Measurements from ENCODE around the gene TES. TPM values are rescaled to one million over a fixed set of nuclear protein-coding genes. Genes with fewer than 3 reads are reported as not detected.

TES gene
- total RNA-seq, 1 experiment from 2014 or later = 28.2 TPM

- no peak overlapping the region for H3K4me3 Mint-ChIP-seq
- Histone ChIP-seq H4K5ac (ENCODE audit: insufficient read length, low read depth, low read length) (no peak overlapping the region), H3K4me2 (ENCODE audit: insufficient read depth, insufficient read length, low read length) (no peak overlapping the region), H3K79me2 (ENCODE audit: insufficient read depth, low read length) (no peaks in the 10 kb centered on the region), H3K27ac (ENCODE audit: insufficient read length, low read depth, low read length) (no peak overlapping the region), H3K14ac (ENCODE audit: insufficient read depth, low read length) (no peak overlapping the region), H2AFZ (ENCODE audit: low read length) (no peak overlapping the region), H2BK12ac (ENCODE audit: insufficient read length, low read depth, low read length) (no peak overlapping the region), H4K20me1 (ENCODE audit: control insufficient read depth, insufficient read depth, insufficient read length) (no peaks in the 10 kb centered on the region), H2BK20ac (ENCODE audit: low read depth, low read length, poor library complexity, severe bottlenecking) (no peak overlapping the region), H4K8ac (replicated peaks; ENCODE audit: insufficient read length, low read depth, low read length) (no peak overlapping the region), H3K79me1 (ENCODE audit: insufficient read depth, low read depth, low read length, poor library complexity, severe bottlenecking) (no peaks in the 10 kb centered on the region), H3K4me1 (ENCODE audit: insufficient read depth, low read length) (peaks cover 4% of the 10 kb centered on the region; the same call in 1 of the 2 replicates), H3K27me3 (ENCODE audit: insufficient read depth, low read length) (no peaks in the 10 kb centered on the region), H3K18ac (ENCODE audit: insufficient read length, low read depth, low read length) (no peak overlapping the region), H2AK5ac (ENCODE audit: insufficient read length, low read length) (no peak overlapping the region), H3T11ph (ENCODE audit: low read length) (no peak overlapping the region), H3K4ac (ENCODE audit: low read depth, low read length) (no peak overlapping the region), H3K9ac (ENCODE audit: extremely low read depth, insufficient read length, low read length) (no peak overlapping the region), H3K56ac (ENCODE audit: insufficient read length, low read depth, low read length) (no peak overlapping the region), H3K9me3 (ENCODE audit: control insufficient read depth, low read depth, low read length) (peaks cover 5% of the 10 kb centered on the region), H2BK15ac (ENCODE audit: low read depth, low read length) (no peak overlapping the region), H2BK5ac (ENCODE audit: insufficient read length, low read length) (no peak overlapping the region), H3K23me2 (ENCODE audit: insufficient read length, low read depth, low read length, poor library complexity, severe bottlenecking) (no peaks in the 10 kb centered on the region), H2BK120ac (ENCODE audit: low read depth, low read length, poor library complexity, severe bottlenecking) (no peak overlapping the region), H3K23ac (ENCODE audit: insufficient read length, low read depth, low read length) (no peak overlapping the region), H4K91ac (ENCODE audit: insufficient read length, low read depth, low read length) (no peak overlapping the region)
- peaks cover 9 to 14% of the 10 kb centered on the region in 2 experiments for H3K4me1 Mint-ChIP-seq
- H3K27ac Mint-ChIP-seq = no peak overlapping the region
- peaks cover 0 to 3% (median 1%) of the 10 kb centered on the region in 3 experiments; a peak in 4 of 7 replicates for H3K36me3 Mint-ChIP-seq (ENCODE audit: insufficient read depth in 1 of 3, low read depth in 3 of 3)
- no peak for TF ChIP-seq CTCF (conservative IDR thresholded peaks at IDR 0.05)
- peaks cover 15% of the 10 kb centered on the region for H3K27me3 Mint-ChIP-seq (ENCODE audit: low read depth)
- peaks cover 6 to 7% of the 10 kb centered on the region in 2 experiments for H3K9me3 Mint-ChIP-seq
- DNase-seq = no peak
Observed at GRCh38 chr7:116170180-116170579, 40.2 kb upstream of the TES start.
